Lung (tissue), 13 donors: ENCODE results near the gene ANKRD13A. TPM values are rescaled to one million over a fixed set of nuclear protein-coding genes. Genes with fewer than 3 reads are reported as not detected.
A peak's percentile ranks its signal among the peaks of the same experiment; 100 is the strongest.
"Not testable (repeated sequence)": the region's sequence is repeated elsewhere in the genome, so short reads cannot be mapped to it uniquely, and the experiment has no call there.

ENCODE experiments used
- ATAC-seq: fragments of 200-7000 bp; cut with Tn5 transposase; one replicate; pipeline ENCODE4 v1.9.1; 2020; ENCODE audit warnings: moderate number of reproducible peaks; ENCODE audit not compliant: insufficient read depth, low FRiP score
- DNase-seq, 3 donors: peaks; one replicate each; pipeline ENCODE4 v3.0.0-alpha.2; 2013 to 2017
- H3K27ac ChIP-seq, 2 donors: one replicate each; pipeline ENCODE4 v1.5.1; 2013; ENCODE audit warnings: mild to moderate bottlenecking in 2 of 2, moderate library complexity in 2 of 2, control low read depth in 1 of 2, inconsistent platforms in 1 of 2, low read depth in 1 of 2, low read length in 1 of 2
- H3K27me3 ChIP-seq, 3 donors: one replicate each; pipeline ENCODE4 v1.5.1; 2013; ENCODE audit warnings: low read length in 2 of 3; ENCODE audit not compliant: control insufficient read depth in 3 of 3, insufficient read depth in 3 of 3
- H3K36me3 ChIP-seq, 4 donors: one replicate each; pipeline ENCODE4 v1.5.1; 2013; ENCODE audit warnings: low read length in 4 of 4, mild to moderate bottlenecking in 1 of 4, moderate library complexity in 1 of 4; ENCODE audit not compliant: control insufficient read depth in 4 of 4, insufficient read depth in 4 of 4
- H3K4me1 ChIP-seq, 5 donors: one replicate each; pipeline ENCODE4 v1.5.1; 2013; ENCODE audit warnings: low read length in 5 of 5, mild to moderate bottlenecking in 2 of 5, moderate library complexity in 1 of 5; ENCODE audit not compliant: control insufficient read depth in 5 of 5, insufficient read depth in 5 of 5
- H3K4me3 ChIP-seq: one replicate; pipeline ENCODE4 v1.5.1; 2013; ENCODE audit warnings: mild to moderate bottlenecking, control low read depth, moderate library complexity
- H3K9ac ChIP-seq, 2 donors: one replicate each; pipeline ENCODE4 v1.5.1; 2013; ENCODE audit warnings: low read length in 2 of 2, control low read depth in 1 of 2; ENCODE audit not compliant: insufficient read depth in 1 of 2
- H3K9me3 ChIP-seq, 4 donors: one replicate each; pipeline ENCODE4 v1.5.1; 2013; ENCODE audit warnings: low read length in 3 of 4, mild to moderate bottlenecking in 1 of 4, moderate library complexity in 1 of 4; ENCODE audit not compliant: control insufficient read depth in 4 of 4, insufficient read depth in 3 of 4
- WGBS, 2 donors: extraction: QIAGEN DNeasy Blood & Tissue Kit; methylation state at CpG; one replicate each; pipeline ENCODE4 v1.1.7; 2013; 5-methylcytosine and 5-hydroxymethylcytosine counted together
- polyA plus RNA-seq, 2 donors: library from polyadenylated mRNA; stranded (reverse); fragments of 200-250 nt; gene quantifications; one replicate each; pipeline ENCODE4 v1.2.1, GENCODE V29; 2013
- small RNA-seq: library from RNA; depleted of rRNA; stranded (forward); fragments of <200 nt; gene quantifications from one replicate; pipeline ENCODE3, GENCODE V24; 2014; ENCODE audit warnings: low replicate concordance
- total RNA-seq, 2 donors: library from RNA; depleted of rRNA in 1 of 2; stranded (reverse); fragments of >200 nt in 1 of 2; gene quantifications; one replicate each; pipeline ENCODE4 v1.2.1, GENCODE V29; 2014 to 2021
- TF ChIP-seq, protein P1 (sequence below): IDR thresholded peaks from 2 replicates; pipeline ENCODE4 v1.5.1; 2012; ENCODE audit warnings: mild to moderate bottlenecking; ENCODE audit errors: control extremely low read depth, extremely low read depth
- donor health status: control.
- donor health status: control.
- donor health status: Bipolar disorder and iron deficiency.
- donor health status: healthy.
- donor health status: DM: yes; HTN: yes; CAD: no.

The ANKRD13A gene
- total and polyA plus RNA-seq, 4 donors, result 21.6 to 83.0 (median 53.8) TPM

DNA sequence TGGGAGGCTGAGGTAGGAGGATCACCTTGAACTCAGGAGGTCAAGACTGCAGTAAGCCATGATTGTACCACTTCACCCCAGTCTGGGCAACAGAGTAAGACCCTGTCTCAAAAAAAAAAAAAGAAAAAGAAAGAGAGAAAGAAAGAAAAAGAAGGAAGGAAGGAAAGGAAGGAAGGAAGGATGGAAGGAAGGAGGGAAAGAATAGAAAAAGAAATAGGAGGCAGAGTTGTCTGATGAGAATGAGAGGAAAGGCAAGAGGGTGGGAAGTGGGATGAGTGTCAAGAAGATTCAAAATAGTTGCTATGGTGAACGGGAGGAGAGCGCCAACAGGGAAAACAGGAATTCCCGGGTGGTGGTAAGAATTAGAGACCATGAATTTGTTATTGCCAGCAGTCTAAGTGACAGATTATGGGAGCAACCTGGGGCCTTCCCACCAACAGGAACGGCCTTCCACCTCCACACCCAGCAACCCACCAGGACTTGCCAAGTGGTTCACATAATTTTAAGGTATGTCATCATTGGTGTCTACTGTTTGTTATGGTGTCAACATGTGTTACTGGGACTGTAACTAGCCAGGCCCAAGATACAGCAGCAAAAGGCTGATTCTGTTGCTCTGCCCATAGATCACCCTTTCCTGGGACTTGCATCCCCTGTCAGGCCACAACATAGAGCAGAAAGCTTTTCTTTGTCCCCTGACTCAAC is 85.2 kb downstream of the ANKRD13A start:
- H3K4me3 ChIP-seq, result no peak overlapping the region
- no peak overlapping the region for H3K27ac ChIP-seq
- DNase-seq (no peak), ATAC-seq (no peak)
- H3K4me1 ChIP-seq, result peaks cover 0 to 4% (median 1%) of the 10 kb centered on the region in 5 donors
- WGBS, 2 donors, result 76% methylated on average over 4 of the region's 4 CpGs
- H3K9me3 ChIP-seq, result peaks cover 0 to 2% (median 0%) of the 10 kb centered on the region in 4 donors
- peaks cover 0 to 2% (median 0%) of the 10 kb centered on the region in 3 donors for H3K27me3 ChIP-seq
- TF ChIP-seq, protein P1, sequence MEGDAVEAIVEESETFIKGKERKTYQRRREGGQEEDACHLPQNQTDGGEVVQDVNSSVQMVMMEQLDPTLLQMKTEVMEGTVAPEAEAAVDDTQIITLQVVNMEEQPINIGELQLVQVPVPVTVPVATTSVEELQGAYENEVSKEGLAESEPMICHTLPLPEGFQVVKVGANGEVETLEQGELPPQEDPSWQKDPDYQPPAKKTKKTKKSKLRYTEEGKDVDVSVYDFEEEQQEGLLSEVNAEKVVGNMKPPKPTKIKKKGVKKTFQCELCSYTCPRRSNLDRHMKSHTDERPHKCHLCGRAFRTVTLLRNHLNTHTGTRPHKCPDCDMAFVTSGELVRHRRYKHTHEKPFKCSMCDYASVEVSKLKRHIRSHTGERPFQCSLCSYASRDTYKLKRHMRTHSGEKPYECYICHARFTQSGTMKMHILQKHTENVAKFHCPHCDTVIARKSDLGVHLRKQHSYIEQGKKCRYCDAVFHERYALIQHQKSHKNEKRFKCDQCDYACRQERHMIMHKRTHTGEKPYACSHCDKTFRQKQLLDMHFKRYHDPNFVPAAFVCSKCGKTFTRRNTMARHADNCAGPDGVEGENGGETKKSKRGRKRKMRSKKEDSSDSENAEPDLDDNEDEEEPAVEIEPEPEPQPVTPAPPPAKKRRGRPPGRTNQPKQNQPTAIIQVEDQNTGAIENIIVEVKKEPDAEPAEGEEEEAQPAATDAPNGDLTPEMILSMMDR, result no peak
- H3K9ac ChIP-seq, result no peak overlapping the region
- H3K36me3 ChIP-seq, result no peaks in the 10 kb centered on the region

DNA sequence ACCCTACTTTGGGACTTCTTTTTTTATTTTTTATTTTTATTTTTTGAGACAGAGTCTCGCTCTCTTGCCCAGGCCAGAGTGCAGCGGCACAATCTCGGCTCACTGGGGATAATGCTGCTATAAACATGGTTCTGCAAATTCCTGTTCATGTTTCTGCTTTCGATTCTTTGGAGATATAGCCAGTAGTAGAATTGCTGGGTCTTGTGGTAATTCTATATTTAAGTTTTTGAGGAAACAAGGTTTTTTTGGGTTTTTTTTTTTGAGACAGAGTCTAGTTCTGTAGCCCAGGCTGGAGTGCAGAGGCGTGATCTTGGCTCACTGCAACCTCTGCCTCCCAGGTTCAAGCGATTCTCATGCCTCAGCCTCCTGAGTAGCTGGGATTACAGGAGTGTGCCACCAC is 89.0 kb downstream of the ANKRD13A start:
- not testable (repeated sequence) for DNase-seq, ATAC-seq
- WGBS, 2 donors, result 47 to 72% methylated on average over 6 of the region's 6 CpGs

DNA sequence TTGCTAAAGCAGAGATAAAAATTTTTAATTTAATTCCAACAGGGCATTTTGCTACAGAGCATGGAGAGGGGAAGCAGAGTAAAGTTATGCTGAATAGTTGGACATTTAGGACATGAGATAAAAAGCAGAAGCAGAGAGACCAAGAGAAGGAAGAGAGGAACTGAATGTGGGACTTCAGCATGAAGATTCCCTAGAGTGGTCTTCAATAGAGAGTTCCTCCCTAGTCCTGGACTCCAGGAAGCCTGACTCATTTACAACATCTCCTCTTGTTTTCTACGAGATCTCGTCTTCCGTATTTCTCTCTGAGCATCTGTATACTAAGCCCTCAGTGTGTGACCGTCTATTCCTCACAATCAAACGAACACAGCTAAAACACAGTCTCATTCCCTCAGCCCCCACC is 89.7 kb downstream of the ANKRD13A start:
- WGBS, 2 donors, result 42 to 67% methylated on average over 5 of the region's 5 CpGs
- peaks cover 0 to 2% (median 0%) of the 10 kb centered on the region in 4 donors for H3K9me3 ChIP-seq
- peaks cover 0 to 3% (median 0%) of the 10 kb centered on the region in 5 donors for H3K4me1 ChIP-seq
- peak overlapping the region in 1 of 2 donors; percentile 44 for H3K27ac ChIP-seq
- H3K27me3 ChIP-seq, result peaks cover 0 to 2% (median 0%) of the 10 kb centered on the region in 3 donors
- no peak overlapping the region for H3K4me3 ChIP-seq
- ATAC-seq (peak; percentile 30), DNase-seq (no peak)
- no peak overlapping the region for H3K9ac ChIP-seq
- TF ChIP-seq, protein P1, result no peak
- H3K36me3 ChIP-seq, result no peaks in the 10 kb centered on the region

More for the DNA sequence above, 89.0 kb downstream of the ANKRD13A start:
- H3K27ac ChIP-seq, H3K9me3 ChIP-seq, H3K27me3 ChIP-seq, H3K4me3 ChIP-seq, H3K4me1 ChIP-seq, H3K36me3 ChIP-seq, H3K9ac ChIP-seq: not testable (repeated sequence)

Small RNAs within 50 kb of the gene (small RNA-seq; reads per million reads assigned to genes)
- not detected for gene AC007546.2

Other genes with a start within 250 kb of the ANKRD13A start
- 1 to 10 TPM; 2.1 to 6.5 TPM for gene TRPV4, start 166.0 kb upstream of the ANKRD13A start, total RNA-seq
- 1 to 10 TPM; 1.9 to 2.3 TPM for gene TRPV4, start 166.0 kb upstream of the ANKRD13A start, polyA plus RNA-seq
- gene GLTP, start 118.9 kb upstream of the ANKRD13A start, total RNA-seq, result 10 to 100 TPM; 35.5 to 49.2 TPM
- gene GLTP, start 118.9 kb upstream of the ANKRD13A start, polyA plus RNA-seq, result 10 to 100 TPM; 31.2 to 46.1 TPM
- 10 to 100 TPM; 13.2 to 17.5 TPM for gene TCHP, start 99.2 kb upstream of the ANKRD13A start, total RNA-seq
- gene TCHP, start 99.2 kb upstream of the ANKRD13A start, polyA plus RNA-seq, result 10 to 100 TPM; 10.4 to 10.8 TPM
- 10 to 100 TPM; 55.5 to 75.8 TPM for gene GIT2, start 3.1 kb upstream of the ANKRD13A start, total RNA-seq
- 10 to 100 TPM; 13.5 to 24.7 TPM for gene GIT2, start 3.1 kb upstream of the ANKRD13A start, polyA plus RNA-seq
- gene C12orf76, start 49.1 kb downstream of the ANKRD13A start, total RNA-seq, result 10 to 100 TPM; 23.3 to 30.5 TPM
- 10 to 100 TPM; 15.4 to 24.6 TPM for gene C12orf76, start 49.1 kb downstream of the ANKRD13A start, polyA plus RNA-seq
- gene IFT81, start 124.9 kb downstream of the ANKRD13A start, total RNA-seq, result 10 to 100 TPM; 15.7 to 43.1 TPM
- gene IFT81, start 124.9 kb downstream of the ANKRD13A start, polyA plus RNA-seq, result 1 to 10 TPM; 5.4 to 5.8 TPM